AG04449 (cell line): ENCODE measurements around the gene RNF123.

Source experiments
- CTCF ChIA-PET: fragments of 350-600 bp; formaldehyde crosslinking; extraction: SDS; loops from one replicate; lab custom pipeline; 2021; ENCODE audit warnings: antibody characterized with exemption; lab: Yijun Ruan, JAX
- POLR2A ChIA-PET: fragments of 400-600, 350-600 bp; formaldehyde crosslinking; extraction: SDS; loops from one replicate; lab custom pipeline; 2020; ENCODE audit warnings: antibody characterized with exemption, inconsistent platforms; lab: Yijun Ruan, JAX
- DNase-seq: peaks from one replicate; pipeline ENCODE4 v3.0.0-alpha.2; 2010; ENCODE audit warnings: low read depth, low spot score
- H3K4me3 ChIP-seq: 2 replicates; pipeline ENCODE4 v1.5.1; 2011; ENCODE audit warnings: low read depth, mild to moderate bottlenecking, control low read depth, low read length
- CTCF ChIP-seq: IDR thresholded peaks from one replicate; pipeline ENCODE4 v1.5.1; 2011; ENCODE audit warnings: mild to moderate bottlenecking, moderate library complexity, low read length, control low read depth, inconsistent platforms; ENCODE audit not compliant: insufficient read depth; ENCODE audit errors: missing control alignments

RNF123 gene

GRCh38 chr3:49720855-49721595, 31.7 kb downstream of the RNF123 start:
- ChIA-PET POLR2A (no interaction called here), CTCF (interaction anchor here (0.8 to 2.6 kb wide), 5 partner anchors 17 to 181 kb away, joined by 3 to 21 read pairs (median 3); no protein-coding TSS in a partner anchor)
- no peak for TF ChIP-seq CTCF
- no peak overlapping the region for H3K4me3 ChIP-seq
- DNase-seq, result no peak

- ChIA-PET CTCF (interaction anchor here (1.2 to 2.6 kb wide), 2 partner anchors 92 to 118 kb away, joined by 3 to 21 read pairs; no protein-coding TSS in a partner anchor), POLR2A (no interaction called here)
- H3K4me3 ChIP-seq, result no peak overlapping the region
- no peak for TF ChIP-seq CTCF
- DNase-seq, result no peak
Observed at GRCh38 chr3:49721596-49721895, 32.2 kb downstream of the RNF123 start.

- ChIA-PET CTCF (interaction anchor here (1.0 to 2.6 kb wide), 4 partner anchors 23 to 118 kb away, joined by 3 to 21 read pairs (median 3); no protein-coding TSS in a partner anchor), POLR2A (no interaction called here)
- peak overlapping the region; percentile 95 for H3K4me3 ChIP-seq
- TF ChIP-seq CTCF, result no peak
- no peak for DNase-seq
Observed at GRCh38 chr3:49721896-49722781, 32.8 kb downstream of the RNF123 start.

GRCh38 chr3:49722896-49723295, 33.5 kb downstream of the RNF123 start:
- CTCF ChIA-PET, result interaction anchor here (1.0 to 1.1 kb wide), 3 partner anchors 23 to 117 kb away, joined by 3 read pairs; partner anchors contain the start of gene INKA1
- peak overlapping the region; percentile 95 for H3K4me3 ChIP-seq
- TF ChIP-seq CTCF, result no peak
- POLR2A ChIA-PET, result no interaction called here
- DNase-seq, result no peak

GRCh38 chr3:49723296-49723627, 33.9 kb downstream of the RNF123 start:
- no peak for DNase-seq
- no peak for TF ChIP-seq CTCF
- ChIA-PET POLR2A (interaction anchor here (1.2 kb wide), 2 partner anchors 8 to 10 kb away, joined by 3 to 5 read pairs; no protein-coding TSS in a partner anchor), CTCF (interaction anchor here (1.0 to 1.1 kb wide), 3 partner anchors 24 to 116 kb away, joined by 3 read pairs; partner anchors contain the start of gene INKA1)
- peak overlapping the region; percentile 95 for H3K4me3 ChIP-seq
